Vagina (tissue), 2 donors: ENCODE data around the gene MMP23B.
"Not testable (repeated sequence)": the region's sequence is repeated elsewhere in the genome, so short reads cannot be mapped to it uniquely, and the experiment has no call there.

ENCODE experiments used
- POLR2AphosphoS5 ChIP-seq, 2 donors: sonication (generic); formaldehyde crosslinking; IDR thresholded peaks; one replicate each; pipeline ENCODE4 v1.9.0; 2017; ENCODE audit warnings: antibody characterized with exemption in 2 of 2, mild to moderate bottlenecking in 2 of 2, low read depth in 1 of 2; ENCODE audit not compliant: insufficient read depth in 1 of 2
- TF ChIP-seq, protein P1 (sequence below), 3 experiments: fragments of 450-650 bp in 2 of 3; fragments of 200-600 bp in 1 of 3; sonication (generic) in 1 of 3; IDR thresholded peaks; one replicate each; pipeline ENCODE4 v1.5.1; 2017 to 2019; ENCODE audit warnings: antibody characterized with exemption in 3 of 3, mild to moderate bottlenecking in 2 of 3, moderate library complexity in 2 of 3

DNA sequence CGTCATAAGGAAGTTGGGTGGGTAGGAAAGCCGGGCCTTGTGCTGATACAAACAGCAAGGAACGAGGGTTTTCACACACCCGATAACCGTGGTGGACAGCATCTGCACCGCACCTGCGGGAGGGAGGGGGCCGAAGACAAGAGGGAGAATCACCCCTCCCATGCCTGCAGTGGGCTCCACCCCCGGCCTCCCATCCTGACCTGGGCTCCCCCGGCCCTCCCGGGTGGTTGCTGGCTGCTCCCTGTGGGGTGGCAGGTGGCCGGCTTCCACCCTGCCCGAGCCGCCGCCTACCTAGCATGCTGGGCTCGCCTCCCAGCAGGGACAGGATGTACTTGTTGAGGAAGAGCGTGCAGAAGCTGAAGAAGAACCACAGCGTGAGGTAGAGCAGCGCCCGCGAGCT is 44.1 kb downstream of the MMP23B start:
- not testable (repeated sequence) for TF ChIP-seq POLR2AphosphoS5 (IDR thresholded peaks at IDR 0.05; ENCODE audit: insufficient read depth in 1 of 2, low read depth in 1 of 2)
- TF ChIP-seq, protein P1, sequence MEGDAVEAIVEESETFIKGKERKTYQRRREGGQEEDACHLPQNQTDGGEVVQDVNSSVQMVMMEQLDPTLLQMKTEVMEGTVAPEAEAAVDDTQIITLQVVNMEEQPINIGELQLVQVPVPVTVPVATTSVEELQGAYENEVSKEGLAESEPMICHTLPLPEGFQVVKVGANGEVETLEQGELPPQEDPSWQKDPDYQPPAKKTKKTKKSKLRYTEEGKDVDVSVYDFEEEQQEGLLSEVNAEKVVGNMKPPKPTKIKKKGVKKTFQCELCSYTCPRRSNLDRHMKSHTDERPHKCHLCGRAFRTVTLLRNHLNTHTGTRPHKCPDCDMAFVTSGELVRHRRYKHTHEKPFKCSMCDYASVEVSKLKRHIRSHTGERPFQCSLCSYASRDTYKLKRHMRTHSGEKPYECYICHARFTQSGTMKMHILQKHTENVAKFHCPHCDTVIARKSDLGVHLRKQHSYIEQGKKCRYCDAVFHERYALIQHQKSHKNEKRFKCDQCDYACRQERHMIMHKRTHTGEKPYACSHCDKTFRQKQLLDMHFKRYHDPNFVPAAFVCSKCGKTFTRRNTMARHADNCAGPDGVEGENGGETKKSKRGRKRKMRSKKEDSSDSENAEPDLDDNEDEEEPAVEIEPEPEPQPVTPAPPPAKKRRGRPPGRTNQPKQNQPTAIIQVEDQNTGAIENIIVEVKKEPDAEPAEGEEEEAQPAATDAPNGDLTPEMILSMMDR (IDR thresholded peaks at IDR 0.05): not testable (repeated sequence)
